ENCODE measurements around the gene TRIM47. TPM values are rescaled to one million over a fixed set of nuclear protein-coding genes. Genes with fewer than 3 reads are reported as not detected.

The TRIM47 gene
- total and polyA plus RNA-seq, 2 of the 13 experiments (the other 11 are each of a cell fraction or from before 2014, with no cell fraction given), result 33.5 to 82.0 TPM

DNA sequence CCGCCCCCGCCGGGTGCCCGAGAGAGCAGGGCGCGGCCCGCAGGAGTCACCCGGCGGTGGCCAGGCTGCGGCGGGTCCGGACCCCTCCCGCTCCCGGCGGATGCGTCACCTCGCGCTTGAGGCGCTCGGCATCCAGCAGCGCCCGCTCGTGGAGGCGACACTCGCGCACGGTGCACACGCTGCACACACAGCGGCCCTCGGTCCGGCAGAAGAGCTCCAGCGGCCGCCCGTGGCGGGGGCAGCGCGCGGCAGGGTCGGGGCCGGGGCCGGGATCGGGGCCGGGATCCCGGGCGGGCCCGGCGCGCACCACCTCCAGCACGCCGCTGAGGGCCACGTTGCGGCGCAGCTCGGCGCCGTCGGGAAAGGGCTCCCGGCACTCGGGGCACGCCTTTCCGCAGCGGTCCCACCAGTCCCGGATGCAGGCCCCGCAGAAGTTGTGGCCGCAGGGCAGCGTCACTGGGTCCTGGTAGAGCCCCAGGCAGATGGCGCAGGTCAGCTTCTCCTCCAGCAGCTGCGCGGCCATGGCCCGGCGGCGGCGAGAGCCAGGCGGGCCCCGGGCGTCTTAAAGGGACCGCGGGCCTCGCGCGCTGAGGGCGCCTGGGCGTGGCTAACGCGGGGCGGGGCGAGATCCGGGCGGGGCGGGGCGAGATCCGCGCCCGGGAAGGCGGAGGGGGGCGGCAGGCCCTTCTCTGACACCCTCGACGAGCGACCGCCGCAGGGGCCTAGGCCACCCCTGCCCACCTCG lies 18.2 kb upstream of the TRIM47 start, which contains the start of gene TRIM65 (continued):
- TF ChIP-seq ZBTB14 (CRISPR knock-in tag; IDR thresholded peaks at IDR 0.05), result 0 out of 2 replicates have a peak, but pooled peaks have one; percentile 23
- no peak for TF ChIP-seq KDM4B (CRISPR knock-in tag; IDR thresholded peaks at IDR 0.05)
- TF ChIP-seq FOXP1 (IDR thresholded peaks at IDR 0.05), result no peak
- no peak for TF ChIP-seq FOXP1 (CRISPR knock-in tag; IDR thresholded peaks at IDR 0.05)
- TF ChIP-seq HOXA5 (CRISPR knock-in tag; IDR thresholded peaks at IDR 0.05), result peak; percentile 67; the same call in 1 of the 2 replicates
- TF ChIP-seq NFYC (CRISPR knock-in tag; IDR thresholded peaks at IDR 0.05), result no peak; the same call in 1 of the 2 replicates
- TF ChIP-seq, protein P1, sequence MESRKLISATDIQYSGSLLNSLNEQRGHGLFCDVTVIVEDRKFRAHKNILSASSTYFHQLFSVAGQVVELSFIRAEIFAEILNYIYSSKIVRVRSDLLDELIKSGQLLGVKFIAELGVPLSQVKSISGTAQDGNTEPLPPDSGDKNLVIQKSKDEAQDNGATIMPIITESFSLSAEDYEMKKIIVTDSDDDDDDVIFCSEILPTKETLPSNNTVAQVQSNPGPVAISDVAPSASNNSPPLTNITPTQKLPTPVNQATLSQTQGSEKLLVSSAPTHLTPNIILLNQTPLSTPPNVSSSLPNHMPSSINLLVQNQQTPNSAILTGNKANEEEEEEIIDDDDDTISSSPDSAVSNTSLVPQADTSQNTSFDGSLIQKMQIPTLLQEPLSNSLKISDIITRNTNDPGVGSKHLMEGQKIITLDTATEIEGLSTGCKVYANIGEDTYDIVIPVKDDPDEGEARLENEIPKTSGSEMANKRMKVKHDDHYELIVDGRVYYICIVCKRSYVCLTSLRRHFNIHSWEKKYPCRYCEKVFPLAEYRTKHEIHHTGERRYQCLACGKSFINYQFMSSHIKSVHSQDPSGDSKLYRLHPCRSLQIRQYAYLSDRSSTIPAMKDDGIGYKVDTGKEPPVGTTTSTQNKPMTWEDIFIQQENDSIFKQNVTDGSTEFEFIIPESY (CRISPR knock-in tag; IDR thresholded peaks at IDR 0.05), result no peak
- peak; percentile 49; the same call in 1 of the 2 replicates for TF ChIP-seq MAF1 (CRISPR knock-in tag; IDR thresholded peaks at IDR 0.05; ENCODE audit: borderline replicate concordance)
- TF ChIP-seq DNMT1 (CRISPR knock-in tag; IDR thresholded peaks at IDR 0.05), result peak; percentile 51
- peak; percentile 49; the same call in 1 of the 2 replicates for TF ChIP-seq ZNF138 (CRISPR knock-in tag; IDR thresholded peaks at IDR 0.05; ENCODE audit: low read depth)
- 0 out of 2 replicates have a peak, but pooled peaks have one; percentile 36 for TF ChIP-seq SIN3B (IDR thresholded peaks at IDR 0.05; ENCODE audit: low read length)
- TF ChIP-seq POLR2G (IDR thresholded peaks at IDR 0.05; ENCODE audit: low read depth, low read length), result peak; percentile 95
- TF ChIP-seq HES4 (CRISPR knock-in tag; IDR thresholded peaks at IDR 0.05; ENCODE audit: borderline replicate concordance), result peak; percentile 64
- TF ChIP-seq HIVEP1 (CRISPR knock-in tag; IDR thresholded peaks at IDR 0.05), result no peak
- TF ChIP-seq ZNF143 (CRISPR knock-in tag; IDR thresholded peaks at IDR 0.05), result peak; percentile 49; the same call in 1 of the 2 replicates
- TF ChIP-seq ZNF34 (CRISPR knock-in tag; IDR thresholded peaks at IDR 0.05; ENCODE audit: borderline replicate concordance), result no peak
- peak; percentile 60; the same call in 2 of the 3 replicates for TF ChIP-seq MXI1 (IDR thresholded peaks at IDR 0.05; ENCODE audit: borderline replicate concordance, low read depth, low read length)
- TF ChIP-seq IKZF4 (CRISPR knock-in tag; IDR thresholded peaks at IDR 0.05; ENCODE audit: borderline replicate concordance, low read depth, not compliant biosample characterization), result peak; percentile 48
- peak; percentile 58; the same call in 1 of the 2 replicates for TF ChIP-seq NFKB2 (CRISPR knock-in tag; IDR thresholded peaks at IDR 0.05; ENCODE audit: borderline replicate concordance)
- no peak for TF ChIP-seq ZBTB49 (CRISPR knock-in tag; IDR thresholded peaks at IDR 0.05; ENCODE audit: borderline replicate concordance)
- TF ChIP-seq, protein P2, sequence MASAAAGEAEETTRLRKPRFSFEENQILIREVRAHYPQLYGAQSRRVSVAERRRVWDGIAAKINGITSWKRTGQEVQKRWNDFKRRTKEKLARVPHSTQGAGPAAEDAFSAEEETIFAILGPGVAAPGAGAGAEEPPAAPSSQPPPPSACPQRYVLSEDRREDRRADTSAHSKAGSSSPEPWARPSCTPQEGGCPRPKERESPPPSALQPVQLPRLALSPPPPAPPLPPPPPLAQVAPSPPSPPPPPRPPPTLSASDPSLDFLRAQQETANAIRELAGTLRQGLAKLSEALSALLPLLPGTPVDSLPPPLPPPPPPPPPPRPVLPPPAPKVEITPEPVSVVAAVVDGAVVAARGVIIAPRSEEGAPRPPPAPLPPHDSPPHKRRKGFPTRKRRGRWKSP (CRISPR knock-in tag; IDR thresholded peaks at IDR 0.05), result peak; percentile 87
- no peak; the same call in 1 of the 2 replicates for TF ChIP-seq ZSCAN29 (CRISPR knock-in tag; conservative IDR thresholded peaks at IDR 0.05)

Measured in HepG2 (cell line).